Amniotic epithelial cell (primary cell): ENCODE results near the gene GALNT13.
A peak's percentile ranks its signal among the peaks of the same experiment; 100 is the strongest.

Experiments used
- DNase-seq: peaks from one replicate; pipeline ENCODE4 v3.0.0-alpha.2; 2010; ENCODE audit warnings: low read depth

Gene GALNT13

DNA sequence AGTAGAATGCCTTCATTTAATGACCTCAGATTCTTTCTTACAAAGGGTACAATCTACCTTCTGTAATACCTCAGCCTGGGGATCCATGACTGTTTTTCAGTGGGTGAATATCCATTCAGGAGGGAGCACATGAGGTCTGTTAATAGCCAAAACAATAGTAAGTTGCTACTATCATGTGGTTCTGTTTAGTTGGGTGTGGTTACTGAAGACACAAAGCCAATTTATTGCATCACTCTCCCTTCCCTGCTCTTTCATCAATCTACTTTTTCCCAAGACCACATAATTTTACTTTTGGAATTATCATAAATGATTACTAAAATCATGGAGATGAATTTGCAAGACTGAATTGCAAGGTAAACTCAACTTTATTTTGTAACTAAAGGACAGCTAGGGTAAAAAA, 254.2 kb downstream of the GALNT13 start:
- no peak for DNase-seq

DNA sequence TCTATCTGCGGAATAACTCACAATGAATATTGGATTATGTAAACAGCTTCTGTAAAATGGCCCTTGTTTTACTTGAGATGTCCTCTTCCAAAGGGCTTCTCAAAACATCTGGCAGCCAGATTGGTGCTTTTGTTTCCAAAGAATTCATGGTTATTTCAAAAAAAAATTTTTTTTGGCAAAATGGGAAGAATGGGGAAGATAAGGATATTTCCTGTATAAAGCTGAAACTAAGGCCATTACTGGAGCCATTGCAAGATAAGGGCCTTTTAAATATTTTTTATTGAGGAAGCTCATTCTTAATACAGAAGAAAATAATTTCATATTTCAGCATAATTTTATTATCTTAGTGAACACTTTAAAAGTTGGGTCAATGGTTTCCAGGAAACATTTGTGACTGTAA, 259.1 kb downstream of the GALNT13 start:
- DNase-seq = no peak

- DNase-seq = no peak
Measured at GRCh38 chr2:154132827-154133226, 261.1 kb downstream of the GALNT13 start.

GRCh38 chr2:154133823-154134222, 262.1 kb downstream of the GALNT13 start:
- DNase-seq = peak; percentile 75

- DNase-seq = peak; percentile 52
Measured at GRCh38 chr2:154140249-154141025, 268.7 kb downstream of the GALNT13 start.

- DNase-seq = no peak
Measured at GRCh38 chr2:154142480-154142879, 270.8 kb downstream of the GALNT13 start.

- no peak for DNase-seq
Measured at GRCh38 chr2:154143105-154143504, 271.4 kb downstream of the GALNT13 start.

- peak; percentile 53 for DNase-seq
Measured at GRCh38 chr2:154158101-154158500, 286.4 kb downstream of the GALNT13 start.

DNA sequence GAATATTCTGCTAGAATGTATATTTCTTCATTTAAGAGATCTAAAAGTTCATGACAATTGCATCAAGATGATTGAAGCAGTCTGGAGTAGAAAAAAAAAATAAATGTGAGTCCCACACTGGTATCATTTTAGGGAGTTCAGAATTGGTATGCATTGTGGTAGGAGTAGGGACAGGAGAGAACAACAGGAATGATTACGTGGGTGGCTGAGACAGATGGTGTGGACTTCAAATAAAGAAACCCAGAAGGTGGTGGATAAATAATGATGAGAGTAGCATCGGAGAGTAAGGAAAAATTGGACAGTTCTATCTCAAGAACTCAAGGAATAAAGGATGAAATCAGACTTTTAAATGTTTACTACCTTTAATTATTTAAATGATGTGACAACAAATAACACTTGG, 289.6 kb downstream of the GALNT13 start:
- DNase-seq = no peak

DNA sequence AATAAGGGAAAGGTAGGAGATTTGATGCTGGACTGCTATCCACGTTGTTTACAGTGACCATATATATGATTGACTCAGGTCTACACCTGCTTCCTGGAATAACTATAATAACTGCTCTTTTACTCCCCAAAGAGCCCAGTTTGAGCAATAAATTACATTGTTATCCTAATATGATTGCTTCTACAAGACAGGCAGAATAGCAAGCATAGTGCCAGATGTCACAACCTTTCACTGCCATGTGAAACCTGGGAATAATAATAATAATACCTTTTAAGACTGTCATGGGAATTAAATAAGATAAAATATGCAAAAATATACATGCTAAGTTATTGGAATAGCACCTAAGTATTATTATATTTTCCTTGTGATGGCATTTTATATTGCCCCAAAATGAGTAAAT, 298.7 kb downstream of the GALNT13 start:
- no peak for DNase-seq

- DNase-seq = no peak
Measured at GRCh38 chr2:154173164-154173563, 301.4 kb downstream of the GALNT13 start.

DNA sequence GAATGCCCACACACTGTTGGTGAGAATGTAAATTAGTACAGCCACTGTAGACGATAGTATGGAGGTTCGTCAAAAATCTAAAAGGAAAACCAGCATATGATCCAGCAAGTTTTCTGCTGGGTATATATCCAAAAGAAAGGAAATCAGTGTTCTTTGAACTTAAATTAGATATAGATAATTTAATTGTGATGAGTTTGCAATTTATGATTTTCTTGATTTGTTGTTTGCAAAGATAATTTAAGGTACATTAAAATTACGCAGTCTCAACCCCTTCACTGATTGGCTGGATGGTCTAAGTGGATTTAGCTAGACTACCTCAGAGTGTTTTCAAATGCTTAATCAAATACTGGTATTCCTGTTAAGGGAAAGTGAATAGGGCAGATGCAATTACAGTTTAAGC, 302.2 kb downstream of the GALNT13 start:
- no peak for DNase-seq

- no peak for DNase-seq
Measured at GRCh38 chr2:154182008-154182407, 310.3 kb downstream of the GALNT13 start.

DNA sequence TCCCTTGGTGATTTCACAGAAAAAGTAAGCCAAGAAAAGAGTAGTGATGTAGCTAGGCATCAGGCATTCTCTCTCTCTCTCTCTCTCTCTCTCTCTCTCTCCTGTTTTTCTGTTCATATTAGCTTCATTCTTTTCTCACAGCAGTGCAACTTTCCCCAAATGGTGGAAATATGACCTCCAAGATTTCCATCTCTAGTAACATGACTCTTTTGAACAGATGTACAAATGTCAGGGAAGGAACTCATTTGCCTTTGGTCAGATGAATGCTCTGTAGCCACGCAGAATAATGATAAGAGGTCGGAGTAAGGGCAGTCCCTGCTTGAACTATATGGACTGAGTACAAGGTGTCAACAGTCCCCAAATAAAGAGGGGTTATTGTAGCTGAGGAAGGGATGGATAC, 316.2 kb downstream of the GALNT13 start:
- no peak for DNase-seq

DNA sequence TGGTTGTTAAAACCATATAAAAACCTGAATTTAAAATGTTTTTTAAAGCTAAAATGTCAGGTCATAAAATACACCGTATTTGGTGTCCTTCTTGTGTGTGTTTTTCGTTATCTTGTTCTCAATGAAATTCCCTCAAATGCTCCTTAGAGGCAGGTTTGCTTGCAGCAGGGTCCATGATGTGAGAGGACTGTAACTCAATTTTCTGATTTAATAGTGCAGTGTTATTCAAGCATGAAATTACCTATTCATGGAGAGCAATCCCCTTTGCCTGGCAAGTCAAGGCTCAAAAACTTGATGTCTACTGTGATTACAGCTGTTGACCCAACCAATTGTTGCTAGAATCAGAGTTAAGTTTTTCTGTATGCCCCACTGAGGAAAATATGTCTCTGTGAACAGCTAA, 318.2 kb downstream of the GALNT13 start:
- no peak for DNase-seq

GRCh38 chr2:154193246-154193645, 321.5 kb downstream of the GALNT13 start:
- no peak for DNase-seq

- DNase-seq = no peak
Measured at GRCh38 chr2:154194909-154195643, 323.4 kb downstream of the GALNT13 start.

GRCh38 chr2:154195644-154196195, 324.0 kb downstream of the GALNT13 start:
- DNase-seq = peak; percentile 2

GRCh38 chr2:154198866-154199265, 327.1 kb downstream of the GALNT13 start:
- no peak for DNase-seq

DNA sequence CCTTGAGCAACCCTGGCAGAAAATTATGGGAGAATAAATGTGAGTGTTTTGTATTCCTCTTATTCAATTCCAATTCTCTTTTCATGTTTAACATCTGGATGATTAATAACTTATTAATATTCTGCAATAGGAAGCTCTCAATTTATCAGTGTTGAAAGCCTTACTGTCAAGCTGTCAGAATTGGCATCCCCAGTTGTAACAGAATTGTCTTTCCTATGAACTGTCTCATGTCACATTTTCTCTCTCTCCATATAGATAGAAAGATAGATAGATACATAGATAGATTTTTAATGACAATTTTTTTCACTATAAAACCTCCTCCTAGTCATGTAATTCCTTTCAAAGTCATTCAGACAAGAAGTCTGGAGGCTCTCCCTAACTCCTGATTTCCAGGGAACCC, 331.5 kb downstream of the GALNT13 start:
- DNase-seq = no peak

DNA sequence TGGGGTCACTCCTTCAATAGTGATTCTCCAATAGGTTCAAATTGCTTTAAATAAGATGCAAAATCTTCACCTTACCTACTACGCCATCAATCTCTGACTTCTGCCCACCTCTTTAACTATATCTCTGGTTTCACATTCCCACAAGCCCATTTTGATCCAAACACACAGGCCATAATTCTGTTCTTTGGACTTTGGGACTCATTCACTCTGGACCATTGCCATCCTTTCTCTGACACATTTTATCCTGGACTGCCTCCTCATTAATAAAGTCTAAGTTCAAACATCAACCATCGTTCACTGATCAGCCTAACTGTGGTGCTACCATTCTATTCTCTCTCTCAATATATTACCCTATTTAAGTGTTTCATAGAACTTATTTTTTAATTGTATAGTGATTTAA, 332.2 kb downstream of the GALNT13 start:
- no peak for DNase-seq

DNA sequence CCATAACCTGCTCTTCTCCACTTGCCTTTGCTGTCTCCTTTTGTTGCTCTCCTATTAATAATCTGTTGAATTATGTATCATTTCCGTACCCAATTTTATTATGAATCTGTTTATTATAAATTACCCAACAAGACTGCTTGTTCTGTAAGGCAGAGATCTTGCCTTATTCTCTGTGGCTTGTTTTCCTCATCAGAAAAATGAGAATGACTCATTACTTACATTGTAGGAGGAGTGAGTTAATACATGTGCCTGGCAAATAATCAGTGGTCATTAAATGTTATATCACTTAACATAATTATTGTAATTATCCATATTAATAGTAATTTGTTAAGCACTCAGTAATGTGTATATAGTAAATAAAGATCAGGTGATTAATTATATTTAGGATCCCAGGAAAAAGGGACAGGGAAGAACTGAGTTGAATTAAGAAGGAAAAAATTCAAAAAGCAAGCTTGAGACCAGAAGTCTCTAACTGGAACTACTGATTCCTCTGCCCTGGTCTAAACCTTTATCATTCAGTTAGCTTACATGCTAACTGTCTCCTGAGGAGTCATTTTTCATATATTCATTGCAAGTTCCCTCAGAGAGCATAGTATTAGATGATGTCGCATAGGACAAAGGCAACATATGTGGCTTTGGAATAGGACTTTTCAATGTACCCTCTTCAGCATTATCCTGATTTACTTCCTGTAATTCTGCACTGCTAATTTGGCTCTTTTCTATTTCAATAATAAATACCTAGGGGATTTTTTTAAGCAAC, 335.7 kb downstream of the GALNT13 start:
- DNase-seq = peak; percentile 3

DNA sequence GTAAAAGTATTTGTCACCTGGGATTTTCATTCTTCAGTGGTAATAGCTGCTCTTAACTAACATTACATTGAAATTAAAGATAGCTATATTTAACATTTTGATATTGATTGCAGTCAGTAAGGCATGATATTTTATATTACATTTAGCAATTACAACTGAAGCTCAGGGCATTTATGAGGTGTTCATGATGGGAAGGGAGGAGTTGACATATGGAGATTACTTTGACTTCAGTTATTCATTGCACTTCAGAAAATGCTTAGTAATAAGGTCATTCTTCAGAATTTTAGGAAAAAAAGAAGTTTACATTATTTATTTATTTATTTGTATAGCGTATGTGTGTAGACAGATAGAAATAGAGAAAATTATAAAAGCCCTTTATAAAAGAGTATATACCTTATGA, 352.0 kb downstream of the GALNT13 start:
- DNase-seq = no peak
